ENCODE results near the gene KPNA2.

Gene KPNA2

DNA sequence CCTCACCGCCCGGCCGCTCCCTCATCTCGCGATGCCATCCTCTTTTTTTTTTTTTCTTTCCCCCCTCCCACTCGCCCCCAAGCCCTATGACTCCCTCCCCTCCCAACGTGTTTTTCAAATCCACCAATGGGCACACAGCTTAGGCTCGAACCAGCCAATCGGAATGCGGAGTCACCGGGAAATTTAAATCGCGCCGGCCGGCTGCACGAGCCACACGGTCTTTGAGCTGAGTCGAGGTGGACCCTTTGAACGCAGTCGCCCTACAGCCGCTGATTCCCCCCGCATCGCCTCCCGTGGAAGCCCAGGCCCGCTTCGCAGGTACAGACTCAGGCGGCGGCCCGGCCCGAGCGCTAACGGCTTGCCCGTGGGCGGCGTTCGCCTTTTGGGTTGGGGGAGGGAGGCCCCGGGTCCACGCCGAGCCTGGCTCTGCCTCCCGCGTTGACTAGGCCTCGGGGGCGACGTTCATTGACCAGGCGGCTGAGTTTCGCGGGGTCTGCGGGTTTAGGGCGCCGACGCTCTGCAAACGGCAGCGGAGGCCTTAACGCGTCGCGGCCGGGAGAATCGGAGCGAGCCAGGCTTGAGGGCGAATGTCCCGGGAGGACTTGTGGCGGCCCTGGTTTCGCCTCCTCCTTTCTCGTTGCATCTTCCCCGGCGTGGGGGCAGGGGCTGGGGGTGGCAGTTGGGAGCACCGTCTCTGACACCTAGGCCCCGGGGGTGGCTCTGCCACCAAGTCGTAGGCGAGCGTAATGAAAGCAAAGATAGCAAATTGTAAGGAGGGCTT, at the start of gene KPNA2:
KPNA2 (plus strand) TSS at position 213 of the 781 bp plus-strand sequence. CDS start 1,398 bp downstream, outside the sequence.
- TF ChIP-seq, protein P1, sequence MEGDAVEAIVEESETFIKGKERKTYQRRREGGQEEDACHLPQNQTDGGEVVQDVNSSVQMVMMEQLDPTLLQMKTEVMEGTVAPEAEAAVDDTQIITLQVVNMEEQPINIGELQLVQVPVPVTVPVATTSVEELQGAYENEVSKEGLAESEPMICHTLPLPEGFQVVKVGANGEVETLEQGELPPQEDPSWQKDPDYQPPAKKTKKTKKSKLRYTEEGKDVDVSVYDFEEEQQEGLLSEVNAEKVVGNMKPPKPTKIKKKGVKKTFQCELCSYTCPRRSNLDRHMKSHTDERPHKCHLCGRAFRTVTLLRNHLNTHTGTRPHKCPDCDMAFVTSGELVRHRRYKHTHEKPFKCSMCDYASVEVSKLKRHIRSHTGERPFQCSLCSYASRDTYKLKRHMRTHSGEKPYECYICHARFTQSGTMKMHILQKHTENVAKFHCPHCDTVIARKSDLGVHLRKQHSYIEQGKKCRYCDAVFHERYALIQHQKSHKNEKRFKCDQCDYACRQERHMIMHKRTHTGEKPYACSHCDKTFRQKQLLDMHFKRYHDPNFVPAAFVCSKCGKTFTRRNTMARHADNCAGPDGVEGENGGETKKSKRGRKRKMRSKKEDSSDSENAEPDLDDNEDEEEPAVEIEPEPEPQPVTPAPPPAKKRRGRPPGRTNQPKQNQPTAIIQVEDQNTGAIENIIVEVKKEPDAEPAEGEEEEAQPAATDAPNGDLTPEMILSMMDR (IDR thresholded peaks at IDR 0.05) = no peak
- peak within 1 kb of the TSS; percentile 97 for H3K4me3 ChIP-seq
- peak within 1 kb of the TSS; percentile 55 to 86 for H3K27ac ChIP-seq
- peak; percentile 94 for DNase-seq (ENCODE audit: low spot score)

DNA sequence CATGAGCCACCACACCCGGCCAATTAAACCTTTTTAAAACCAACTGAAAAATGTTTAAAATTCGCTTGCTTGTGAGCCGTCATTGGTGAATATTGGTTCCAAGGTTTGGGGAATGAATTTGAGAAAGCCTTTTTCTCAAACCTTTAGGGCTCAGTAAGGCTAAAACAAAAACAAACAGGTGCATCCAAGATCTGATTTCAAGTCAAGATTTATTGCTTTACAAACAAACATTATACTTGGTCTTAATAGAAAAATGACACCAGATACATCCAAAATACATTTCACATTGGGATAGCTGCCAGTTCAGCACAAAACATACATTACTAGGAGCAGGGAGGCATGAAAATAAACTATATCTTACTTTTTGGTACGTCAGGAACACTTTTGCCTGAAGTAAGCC, 44.6 kb upstream of the KPNA2 start:
- no peak overlapping the region for H3K4me3 ChIP-seq
- DNase-seq (ENCODE audit: low spot score) = no peak
- TF ChIP-seq, protein P1 (IDR thresholded peaks at IDR 0.05) = no peak
- no peak overlapping the region for H3K27ac ChIP-seq

DNA sequence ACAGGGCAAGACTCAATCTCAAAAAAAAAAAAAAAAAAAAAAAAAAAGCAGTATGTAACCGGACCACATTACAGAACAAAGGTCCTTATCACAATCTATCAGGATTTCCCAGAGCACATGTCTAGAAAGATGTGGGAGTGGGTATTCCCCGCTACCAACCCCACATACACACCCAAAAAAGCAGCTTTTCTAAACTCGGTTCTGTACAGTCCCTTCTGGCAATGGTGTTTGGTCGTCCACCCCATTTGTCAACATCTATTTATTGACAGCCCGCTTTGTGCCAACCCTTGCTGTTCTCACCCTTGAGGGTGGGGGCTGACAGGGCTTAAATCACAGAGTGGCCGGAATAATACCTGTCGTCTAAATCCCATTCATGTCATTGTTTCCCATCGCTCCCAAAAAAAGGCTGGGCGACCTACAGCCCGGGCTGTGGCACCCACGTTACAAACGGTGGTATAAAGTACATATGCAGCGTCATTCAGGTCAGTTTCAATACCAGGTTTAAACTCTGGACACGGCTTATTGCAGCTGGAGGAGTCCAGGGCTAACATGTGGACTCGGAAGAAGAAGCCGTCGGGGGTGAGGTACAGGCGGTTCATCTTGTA, 42.9 kb upstream of the KPNA2 start:
- TF ChIP-seq, protein P1 (IDR thresholded peaks at IDR 0.05) = no peak
- Histone ChIP-seq H3K27ac (peak overlapping the region; percentile 87 to 99), H3K4me3 (peak overlapping the region; percentile 75)
- DNase-seq (ENCODE audit: low spot score) = no peak

DNA sequence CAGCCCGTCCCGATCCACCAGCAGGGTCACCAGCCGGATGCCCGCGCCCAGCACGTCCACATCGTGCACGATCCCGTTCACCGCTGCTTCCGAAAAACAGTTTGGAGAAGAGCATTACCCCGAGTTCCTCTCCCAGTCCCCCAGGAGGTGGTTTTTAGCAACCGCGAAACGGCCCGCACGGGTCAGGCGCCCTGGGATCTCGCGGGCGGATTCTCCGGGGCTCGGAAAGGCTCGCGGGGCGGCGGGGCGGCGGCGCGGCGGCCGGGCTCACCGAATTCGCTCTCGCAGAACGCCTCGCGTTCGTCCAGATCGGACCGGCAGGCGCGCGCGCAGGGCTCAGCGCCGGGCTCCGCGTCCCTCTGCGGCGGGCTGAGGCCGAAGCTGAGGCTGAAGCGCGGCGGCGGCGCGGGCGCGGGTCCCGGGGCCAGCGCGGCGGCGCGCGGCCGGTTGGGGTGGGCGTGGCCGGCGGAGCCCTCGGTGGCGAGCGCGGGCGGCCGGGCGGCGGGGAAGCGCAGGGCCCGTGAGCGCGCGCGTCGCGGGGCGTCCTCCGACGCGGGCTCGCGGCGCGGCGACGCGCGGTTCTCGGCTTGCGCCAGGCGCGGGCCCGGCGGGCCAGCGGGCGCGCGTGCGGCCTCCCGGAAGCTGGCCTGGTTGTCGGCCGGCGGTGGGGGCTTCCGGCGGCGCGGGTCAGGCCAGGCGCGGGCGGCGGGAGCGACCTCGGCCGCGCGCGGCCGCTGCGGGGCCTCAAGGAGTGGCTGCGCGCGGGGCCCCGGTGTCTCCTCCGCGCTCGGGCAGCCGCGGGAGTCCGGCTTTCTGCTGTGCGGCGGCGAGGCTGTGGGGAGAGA, 42.2 kb upstream of the KPNA2 start:
- TF ChIP-seq, protein P1 (IDR thresholded peaks at IDR 0.05) = no peak
- Histone ChIP-seq H3K4me3 (peak overlapping the region; percentile 75), H3K27ac (peak overlapping the region; percentile 92 to 99)
- DNase-seq (ENCODE audit: low spot score) = peak; percentile 84

DNA sequence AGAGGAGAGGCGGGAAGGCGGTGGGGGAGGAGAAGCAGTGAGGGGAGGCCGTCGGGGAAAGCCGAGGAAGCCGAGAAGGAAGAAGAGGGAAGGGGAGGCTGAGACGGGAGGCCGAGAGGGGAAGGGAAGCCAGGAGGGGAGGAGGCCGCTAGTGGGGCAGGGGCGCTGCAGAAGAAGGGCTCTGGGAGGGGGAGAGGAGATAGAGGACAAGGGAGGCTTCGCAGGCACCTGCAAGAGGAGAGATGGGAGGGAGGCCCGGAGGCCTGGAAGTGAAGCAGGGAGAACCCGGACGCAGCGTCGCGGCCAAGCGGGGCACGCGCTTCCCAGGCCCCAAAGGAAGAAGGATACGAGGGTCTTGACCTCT, 41.6 kb upstream of the KPNA2 start:
- Histone ChIP-seq H3K27ac (peak overlapping the region; percentile 92 to 99), H3K4me3 (peak overlapping the region; percentile 75)
- TF ChIP-seq, protein P1 (IDR thresholded peaks at IDR 0.05) = no peak
- no peak for DNase-seq (ENCODE audit: low spot score)

DNA sequence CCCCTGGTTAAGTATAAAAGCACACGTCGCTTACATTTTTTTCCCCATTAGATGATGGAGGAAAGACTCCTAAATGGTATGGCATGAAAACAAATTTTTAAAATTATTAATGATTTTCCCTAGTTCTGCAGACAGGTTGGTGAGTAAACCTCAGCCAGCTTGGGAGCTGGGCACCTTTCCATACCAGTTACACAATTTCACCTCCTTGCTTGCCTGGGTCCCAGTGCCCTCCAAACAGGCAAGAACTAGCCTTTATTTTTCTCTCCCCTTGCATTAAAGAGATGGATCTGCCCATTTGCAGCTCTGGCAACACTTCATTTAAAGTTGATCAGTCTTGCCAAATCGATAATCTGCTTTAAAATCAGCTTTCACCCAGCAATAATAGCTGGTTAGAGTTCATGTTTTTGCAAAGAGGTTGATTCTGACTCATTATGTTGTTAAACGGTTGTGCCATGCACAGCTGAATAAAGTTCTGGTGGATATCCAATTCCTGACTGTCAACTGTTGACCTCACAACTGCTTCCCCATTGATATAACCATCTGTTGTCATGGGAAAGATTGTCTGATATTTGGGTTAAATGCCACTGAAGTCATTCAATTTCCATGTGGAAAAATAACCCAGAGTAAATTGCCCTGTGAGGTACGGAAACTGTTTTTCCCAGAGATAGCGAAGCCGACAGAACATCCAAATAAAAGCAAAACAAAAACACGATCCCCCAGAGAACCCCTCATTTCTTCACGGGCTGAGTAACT, 40.5 kb upstream of the KPNA2 start:
- peak overlapping the region; percentile 81 for H3K4me3 ChIP-seq
- H3K27ac ChIP-seq = peak overlapping the region in 1 of 2 donors; percentile 70
- no peak for DNase-seq (ENCODE audit: low spot score)
- TF ChIP-seq, protein P1 (IDR thresholded peaks at IDR 0.05) = no peak
